GM18505 (cell line): Measurements from ENCODE around the gene MME.

ENCODE experiments used
- ATAC-seq: cut with Tn5 transposase; IDR thresholded peaks from one replicate; pipeline ENCODE4 v1.9.1; 2021; ENCODE audit not compliant: unreplicated experiment
- POLR2A ChIP-seq: IDR thresholded peaks from 4 replicates; pipeline ENCODE4 v1.6.1; 2011; ENCODE audit warnings: borderline replicate concordance; ENCODE audit not compliant: insufficient read depth, insufficient read length; ENCODE audit errors: extremely low read depth

MME gene

GRCh38 chr3:155069729-155070128, 10.4 kb upstream of the MME start:
- no peak for ATAC-seq
- TF ChIP-seq POLR2A: no peak

DNA sequence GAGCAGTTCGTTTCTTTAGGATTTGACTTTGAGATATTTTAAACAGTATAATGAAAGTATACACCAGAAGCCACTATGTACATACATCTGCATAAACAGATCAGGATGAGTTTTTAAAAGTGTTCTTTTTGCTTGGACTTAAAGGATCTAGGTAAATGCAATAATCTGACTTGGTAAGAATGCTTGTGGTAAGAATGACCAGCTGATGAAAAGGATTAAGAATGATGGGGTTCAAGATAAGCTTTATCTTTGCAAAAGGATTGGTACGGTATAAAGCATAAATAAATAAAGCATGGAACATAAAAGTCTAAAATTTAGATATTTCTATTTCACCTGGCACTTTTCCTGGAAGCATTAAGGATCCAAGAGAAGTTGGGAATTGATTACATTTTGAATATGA, 9.8 kb upstream of the MME start:
- ATAC-seq: no peak
- TF ChIP-seq POLR2A: no peak

- no peak for TF ChIP-seq POLR2A
- ATAC-seq: no peak
These were observed 9.2 kb upstream of the MME start for GRCh38 chr3:155070932-155071387.

GRCh38 chr3:155075200-155075599, 4.9 kb upstream of the MME start:
- no peak for ATAC-seq
- no peak for TF ChIP-seq POLR2A

DNA sequence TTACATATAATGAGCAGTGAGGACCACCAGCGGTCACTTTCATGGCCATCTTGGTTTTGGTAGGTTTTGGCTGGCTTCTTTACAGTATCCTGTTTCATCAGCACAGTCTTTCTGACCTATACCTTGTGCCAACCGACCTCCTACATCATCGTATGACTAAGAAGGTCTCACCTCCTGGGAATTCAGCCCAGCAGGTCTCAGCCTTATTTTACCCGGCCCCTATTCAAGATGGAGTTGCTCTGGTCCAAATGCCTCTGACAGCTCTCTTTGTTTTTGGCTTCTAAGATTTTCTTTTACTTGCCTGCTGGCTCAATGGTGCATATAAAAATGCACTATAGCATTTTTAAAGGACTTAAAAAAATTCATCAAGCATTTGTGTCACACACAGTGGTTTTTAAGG, 3.2 kb upstream of the MME start:
- ATAC-seq: no peak

GRCh38 chr3:155078711-155079467, 1.2 kb upstream of the MME start:
- TF ChIP-seq POLR2A: no peak
- no peak for ATAC-seq

More for the DNA sequence above, 3.2 kb upstream of the MME start:
- TF ChIP-seq POLR2A: no peak

- ATAC-seq: no peak
These were observed 712 bp upstream of the MME start for GRCh38 chr3:155079468-155079745.

GRCh38 chr3:155080692-155081091, 573 bp downstream of the MME start:
- no peak for ATAC-seq
- no peak for TF ChIP-seq POLR2A

More at GRCh38 chr3:155079468-155079745, 712 bp upstream of the MME start:
- TF ChIP-seq POLR2A: no peak

DNA sequence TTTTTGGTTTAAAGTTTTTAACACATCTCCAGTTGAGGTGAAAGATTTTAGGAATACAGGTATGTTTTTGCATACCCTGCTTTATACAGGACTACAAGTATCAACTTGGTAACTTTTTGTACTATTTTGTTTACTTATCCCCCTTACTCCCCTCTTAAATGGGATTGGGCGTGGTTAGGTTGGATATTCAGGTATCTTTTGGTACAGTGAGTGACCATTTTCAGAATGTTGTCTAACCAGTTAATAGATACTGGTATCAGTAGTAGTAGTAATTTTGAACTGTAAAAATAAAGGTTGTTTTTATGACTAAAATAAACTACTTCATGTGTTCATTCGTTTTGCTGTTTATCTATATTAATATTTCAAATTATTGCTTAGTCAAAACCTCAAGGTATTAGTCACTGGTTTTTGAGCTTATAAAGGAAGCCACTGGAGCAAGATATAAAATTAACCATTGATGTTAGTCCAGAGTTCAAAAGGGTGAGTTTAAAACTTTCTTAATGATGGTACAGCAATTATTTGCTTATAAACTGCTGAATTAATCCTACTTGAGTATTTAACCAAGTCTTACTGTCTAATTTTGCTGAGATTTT, 3.3 kb downstream of the MME start:
- no peak for ATAC-seq
- TF ChIP-seq POLR2A: no peak

DNA sequence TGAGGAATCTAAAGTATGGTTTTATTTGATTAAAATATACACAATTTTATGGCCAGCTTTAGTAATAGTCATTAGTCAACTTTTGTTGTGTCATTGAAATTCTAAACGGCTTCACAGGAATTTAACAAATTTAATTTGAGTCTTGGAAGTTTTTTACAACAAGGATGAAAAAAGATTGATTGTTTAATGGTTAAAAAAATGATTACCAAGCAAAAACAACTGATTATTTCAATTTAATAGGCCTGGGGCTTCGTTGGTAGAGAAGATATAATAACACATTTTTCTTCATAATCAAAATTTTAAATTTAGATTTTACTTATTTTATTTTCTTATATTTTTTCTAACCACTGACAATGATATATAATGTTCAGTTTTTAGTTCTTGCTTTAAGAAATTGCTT, 4.4 kb downstream of the MME start:
- TF ChIP-seq POLR2A: no peak
- ATAC-seq: no peak

GRCh38 chr3:155086051-155086450, 5.9 kb downstream of the MME start:
- no peak for ATAC-seq
- TF ChIP-seq POLR2A: no peak

DNA sequence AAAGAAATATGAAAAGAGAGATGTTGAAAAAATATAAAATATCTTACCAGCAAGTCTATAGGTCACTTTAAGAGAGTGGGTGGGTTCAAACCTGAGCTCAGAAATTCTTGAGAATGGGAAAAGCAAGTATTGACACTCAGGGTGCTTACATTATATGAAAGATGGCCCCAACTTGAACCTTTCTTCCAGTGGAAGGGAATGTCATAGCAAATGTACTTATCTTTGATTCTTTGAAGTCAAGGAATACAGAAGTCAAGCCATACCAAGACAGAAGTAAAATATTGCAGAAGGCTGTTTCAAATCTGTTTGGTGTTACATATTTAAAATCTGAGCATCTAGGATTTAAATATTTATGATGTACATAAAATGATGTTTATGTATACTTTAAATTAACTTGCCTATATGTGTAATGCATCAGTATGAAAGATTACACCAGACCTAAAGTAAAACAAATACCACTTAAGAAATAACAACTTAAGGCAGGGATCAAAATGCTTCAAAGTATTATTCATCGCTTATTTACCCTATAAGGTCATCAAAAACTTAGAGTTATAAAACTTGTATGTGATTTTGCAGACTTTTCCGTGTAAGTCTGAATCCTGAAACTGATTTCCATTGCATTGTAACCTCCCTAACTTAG, 8.7 kb downstream of the MME start:
- TF ChIP-seq POLR2A: no peak
- no peak for ATAC-seq

GRCh38 chr3:155089495-155089894, 9.4 kb downstream of the MME start:
- no peak for TF ChIP-seq POLR2A
- no peak for ATAC-seq

GRCh38 chr3:155093261-155093660, 13.1 kb downstream of the MME start:
- TF ChIP-seq POLR2A: no peak
- ATAC-seq: no peak
